ENCODE measurements around the gene CUX1.

DNA sequence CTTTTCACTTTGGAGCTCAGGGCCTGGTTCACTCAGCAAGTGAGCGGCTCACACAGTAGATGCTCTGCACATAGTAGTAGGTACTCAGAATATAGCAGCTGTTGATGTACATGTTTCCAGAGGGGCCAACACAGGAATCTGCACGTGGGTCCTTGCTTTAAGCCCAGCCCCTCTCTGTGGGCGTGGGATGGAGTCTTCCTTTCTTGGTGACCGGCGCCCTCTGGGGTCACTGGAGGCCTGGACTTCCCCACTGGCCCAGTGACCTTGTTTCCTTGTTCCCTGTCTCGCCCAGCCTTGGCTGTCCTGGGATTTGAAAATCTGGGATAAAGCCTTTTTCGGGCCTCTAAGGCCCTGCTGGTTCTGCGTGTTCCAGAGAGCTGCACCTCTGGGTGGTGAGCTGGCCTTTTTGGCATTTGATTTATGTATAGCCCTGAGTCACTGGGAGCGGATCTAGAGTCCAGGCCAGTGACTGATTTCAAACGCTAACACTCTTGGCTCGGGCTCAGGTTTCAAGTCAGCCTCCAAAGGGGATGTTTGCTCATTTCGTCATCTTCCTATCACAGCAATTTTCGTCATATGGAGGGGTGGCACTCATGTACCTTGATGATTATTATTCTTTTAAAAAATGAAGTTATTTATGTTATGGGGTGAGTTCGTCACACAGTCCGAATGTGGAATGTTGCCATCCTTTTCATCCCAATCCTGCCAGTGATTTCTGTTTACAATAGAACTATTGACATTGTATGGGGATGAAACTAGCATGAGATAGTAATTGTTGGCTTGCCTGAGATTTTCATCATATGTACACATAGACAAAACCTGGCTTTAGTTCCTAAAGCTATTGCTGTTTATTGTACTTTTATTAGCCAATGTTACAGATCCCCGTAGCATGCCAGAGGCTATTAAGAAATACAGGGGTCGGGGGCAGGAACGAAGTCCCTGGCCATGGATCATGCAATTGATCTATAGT, 65.5 kb downstream of the CUX1 start:
- TF ChIP-seq CTCF (IDR thresholded peaks at IDR 0.05; ENCODE audit: borderline replicate concordance, extremely low read depth, low read length, poor library complexity, severe bottlenecking): no peak
- no peak for TF ChIP-seq EZH2 (IDR thresholded peaks at IDR 0.05; ENCODE audit: borderline replicate concordance, low read depth, low read length, severe bottlenecking)
